AG04450 (cell line): ENCODE data around the gene S100G. TPM values are rescaled to one million over a fixed set of nuclear protein-coding genes. Genes with fewer than 3 reads are reported as not detected.
"Not testable (repeated sequence)": the region's sequence is repeated elsewhere in the genome, so short reads cannot be mapped to it uniquely, and the experiment has no call there.

Experiments
- CTCF ChIA-PET: fragments of 300-600, 350-600 bp; formaldehyde crosslinking; extraction: SDS; loops from one replicate; lab custom pipeline; 2022; ENCODE audit warnings: antibody characterized with exemption, inconsistent platforms; lab: Charles Lee
- POLR2A ChIA-PET: fragments of 350-600 bp; formaldehyde crosslinking; extraction: SDS; loops from one replicate; lab custom pipeline; 2021; ENCODE audit warnings: antibody characterized with exemption, inconsistent platforms; lab: Yijun Ruan, JAX
- DNase-seq: peaks from one replicate; pipeline ENCODE4 v3.0.0-alpha.2; 2011; ENCODE audit warnings: low read depth, low spot score
- H3K27ac ChIP-seq: one replicate; pipeline ENCODE4 v1.5.1; 2012; ENCODE audit warnings: low read depth, low read length, control low read depth
- H3K27me3 ChIP-seq: one replicate; pipeline ENCODE4 v1.6.0; 2012; ENCODE audit warnings: low read length; ENCODE audit not compliant: control insufficient read depth, insufficient read depth
- H3K4me3 ChIP-seq: 2 replicates; pipeline ENCODE4 v1.5.1; 2011; ENCODE audit warnings: mild to moderate bottlenecking, low read depth, low read length, control low read depth
- H3K9me3 ChIP-seq: 2 replicates; pipeline ENCODE4 v1.5.1; 2012; ENCODE audit warnings: low read length; ENCODE audit not compliant: control insufficient read depth, insufficient read depth
- CTCF ChIP-seq: IDR thresholded peaks from 2 replicates; pipeline ENCODE4 v1.5.1; 2011; ENCODE audit warnings: low read depth, low read length, control low read depth, inconsistent platforms
- polyA plus RNA-seq: library from polyadenylated mRNA; depleted of rRNA; stranded (reverse); fragments of >200 nt; gene quantifications from 2 replicates; pipeline ENCODE4 v1.2.3, GENCODE V29; 2011

S100G gene
- polyA plus RNA-seq, 1 experiment, result not detected

GRCh38 chrX:16618422-16618821 is 31.5 kb upstream of the S100G start:
- TF ChIP-seq CTCF, result no peak
- Histone ChIP-seq H3K27me3 (no peaks in the 10 kb centered on the region), H3K4me3 (no peak overlapping the region), H3K27ac (no peak overlapping the region), H3K9me3 (no peaks in the 10 kb centered on the region)
- DNase-seq, result no peak
- ChIA-PET CTCF (no interaction called here), POLR2A (no interaction called here)

- Histone ChIP-seq H3K9me3 (no peaks in the 10 kb centered on the region), H3K4me3 (no peak overlapping the region), H3K27ac (no peak overlapping the region), H3K27me3 (no peaks in the 10 kb centered on the region)
- DNase-seq, result no peak
- POLR2A ChIA-PET, result no interaction called here
- TF ChIP-seq CTCF, result no peak
- CTCF ChIA-PET, result interaction anchor here (0.6 kb wide), 1 partner anchor 265 kb away, joined by 3 read pairs; no protein-coding TSS in a partner anchor
Observed at GRCh38 chrX:16619024-16619423, 30.9 kb upstream of the S100G start.

- CTCF ChIA-PET, H3K27ac ChIP-seq, H3K27me3 ChIP-seq, POLR2A ChIA-PET, DNase-seq, H3K4me3 ChIP-seq, H3K9me3 ChIP-seq: not testable (repeated sequence)
Observed at GRCh38 chrX:16628511-16628910, 21.4 kb upstream of the S100G start.

GRCh38 chrX:16628946-16629595 is 20.9 kb upstream of the S100G start:
- Histone ChIP-seq H3K4me3 (no peak overlapping the region), H3K27ac (no peak overlapping the region), H3K9me3 (no peaks in the 10 kb centered on the region), H3K27me3 (no peaks in the 10 kb centered on the region)
- POLR2A ChIA-PET, result no interaction called here
- DNase-seq, result no peak
- no peak for TF ChIP-seq CTCF
- CTCF ChIA-PET, result no interaction called here

- DNase-seq, result no peak
- Histone ChIP-seq H3K9me3 (no peaks in the 10 kb centered on the region), H3K27me3 (no peaks in the 10 kb centered on the region), H3K4me3 (no peak overlapping the region), H3K27ac (no peak overlapping the region)
- no peak for TF ChIP-seq CTCF
- ChIA-PET POLR2A (no interaction called here), CTCF (interaction anchor here (1.3 kb wide), 1 partner anchor 193 kb away, joined by 3 read pairs; no protein-coding TSS in a partner anchor)
Observed at GRCh38 chrX:16629909-16630308, 20.0 kb upstream of the S100G start.
